ENCODE results near the gene HOXC6. TPM values are rescaled to one million over a fixed set of nuclear protein-coding genes. Genes with fewer than 3 reads are reported as not detected.

The HOXC6 gene
- total and polyA plus RNA-seq, 2 of the 8 experiments (the other 6 are each of a cell fraction or from before 2014, with no cell fraction given) = not detected

GRCh38 chr12:54038871-54039414 is 10.7 kb downstream of the HOXC6 start:
- Histone ChIP-seq H3K4ac (replicated peaks; ENCODE audit: insufficient read length, low read depth, low read length) (no peak overlapping the region), H3K23ac (ENCODE audit: insufficient read length) (no peak overlapping the region), H3K4me3 (ENCODE audit: extremely low read depth in 1 of 4, insufficient read depth in 2 of 4, low read depth in 3 of 4, low read length in 4 of 4) (no peak overlapping the region), H3K27me3 (replicated peaks in 1 of 4; ENCODE audit: control insufficient read depth in 3 of 4, extremely low read depth in 1 of 4, insufficient read depth in 3 of 4, low read length in 3 of 4) (peaks cover 95 to 100% (median 99%) of the 10 kb centered on the region in 4 experiments), H4K20me1 (replicated peaks in 1 of 2; ENCODE audit: control insufficient read depth in 1 of 2, insufficient read depth in 2 of 2, low read length in 2 of 2) (peaks cover 9 to 20% of the 10 kb centered on the region in 2 experiments), H4K5ac (ENCODE audit: insufficient read length, low read depth, low read length) (no peak overlapping the region), H3K18ac (ENCODE audit: extremely low read depth, low read length) (no peak overlapping the region), H3K9ac (replicated peaks in 1 of 4; ENCODE audit: extremely low read depth in 1 of 4, low read depth in 3 of 4, low read length in 3 of 4) (no peak overlapping the region), H2BK5ac (ENCODE audit: low read depth, low read length) (no peak overlapping the region), H3K27ac (ENCODE audit: low read depth, low read length) (no peak overlapping the region), H3K23me2 (ENCODE audit: low read depth, low read length) (no peaks in the 10 kb centered on the region), H2AFZ (ENCODE audit: low read length) (no peak overlapping the region), H2BK12ac (ENCODE audit: low read depth, low read length) (no peak overlapping the region), H3K9me3 (ENCODE audit: insufficient read depth in 2 of 2, low read depth in 1 of 2, low read length in 1 of 2) (no peaks in the 10 kb centered on the region; a peak in 2 of 4 replicates), H3K14ac (ENCODE audit: insufficient read length) (no peak overlapping the region), H3K36me3 (ENCODE audit: control insufficient read depth in 2 of 4, insufficient read depth in 4 of 4, low read length in 3 of 4) (peaks cover 0 to 5% (median 0%) of the 10 kb centered on the region in 4 experiments; a peak in 1 of 8 replicates), H4K91ac (replicated peaks; ENCODE audit: insufficient read length, low read length) (no peak overlapping the region), H2BK15ac (ENCODE audit: low read length) (no peak overlapping the region), H2AK5ac (ENCODE audit: low read depth, low read length) (no peak overlapping the region), H3K56ac (replicated peaks; ENCODE audit: insufficient read length, low read depth, low read length) (no peak overlapping the region), H2BK20ac (ENCODE audit: low read length) (no peak overlapping the region), H3K79me1 (ENCODE audit: low read depth, low read length) (no peaks in the 10 kb centered on the region), H2BK120ac (replicated peaks; ENCODE audit: low read depth, low read length) (no peak overlapping the region), H4K8ac (ENCODE audit: extremely low read depth, insufficient read depth, low read length) (no peak overlapping the region), H3K4me2 (ENCODE audit: insufficient read depth in 1 of 2, low read depth in 2 of 2, low read length in 2 of 2) (no peak overlapping the region), H3K79me2 (ENCODE audit: control insufficient read depth in 1 of 2, insufficient read depth in 2 of 2, low read length in 2 of 2) (no peaks in the 10 kb centered on the region), H3K4me1 (replicated peaks in 1 of 4; ENCODE audit: control insufficient read depth in 3 of 4, insufficient read depth in 4 of 4, low read length in 3 of 4) (no peaks in the 10 kb centered on the region; a peak in 2 of 7 replicates)
- 23% methylated on average over 8 of the region's 9 CpGs; no CpG with 5 or more reads in 1 of the 2 experiments for WGBS, 2 experiments (ENCODE audit: extremely low coverage in 1 of 2, insufficient coverage in 1 of 2, insufficient read length in 1 of 2, insufficient replicate concordance in 2 of 2, low coverage in 1 of 2, low lambda C conversion rate in 2 of 2, missing lambda C conversion rate in 1 of 2)
- no peak for DNase-seq (ENCODE audit: low read depth in 1 of 2, low spot score in 2 of 2)
- ChIA-PET CTCF (ENCODE audit: partially characterized antibody) (interaction anchor here (0.8 to 20.0 kb wide), 10 partner anchors 8 to 169 kb away, joined by 3 to 339 read pairs (median 4); partner anchors contain the start of gene SMUG1), POLR2A (ENCODE audit: partially characterized antibody) (interaction anchor here (1.6 kb wide), 1 partner anchor 15 kb away, joined by 3 read pairs; no protein-coding TSS in a partner anchor)
- FAIRE-seq = no peak
- TF ChIP-seq RNF2 (IDR thresholded peaks at IDR 0.05; ENCODE audit: borderline replicate concordance, low read depth, low read length, missing control alignments, poor library complexity, severe bottlenecking) (peak; percentile 51), EZH2 (IDR thresholded peaks at IDR 0.05; ENCODE audit: low read depth, low read length, severe bottlenecking) (peak; percentile 82), SUZ12 (IDR thresholded peaks at IDR 0.05; ENCODE audit: low read length) (peak; percentile 91), JUN (IDR thresholded peaks at IDR 0.05; ENCODE audit: low read depth, low read length) (no peak), EGR1 (IDR thresholded peaks at IDR 0.05; ENCODE audit: borderline replicate concordance, low read depth, low read length) (no peak)

Data from H1 (cell line).